8988T (cell line): ENCODE data around the gene RPL15.

Experiments used
- DNase-seq: peaks from one replicate; pipeline ENCODE4 v3.0.0; 2011

RPL15 gene

DNA sequence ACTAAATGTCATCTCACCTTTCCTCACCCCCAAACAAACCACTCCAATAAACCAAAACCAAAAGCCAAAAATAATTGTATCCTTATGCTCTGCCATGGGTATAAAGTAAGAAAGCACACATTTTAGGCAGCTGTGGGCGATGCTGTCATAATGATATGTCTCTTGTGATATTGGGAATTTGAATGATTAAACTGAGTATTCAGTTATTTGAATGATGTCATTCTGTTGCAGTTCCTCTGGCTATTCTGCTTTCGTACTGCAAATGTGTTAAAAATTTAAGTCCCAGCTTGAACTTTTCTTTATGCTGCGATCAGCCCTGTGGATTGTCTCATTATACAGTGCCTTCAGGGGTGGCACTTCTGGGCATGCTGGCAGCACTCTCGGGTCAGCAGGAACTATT is 17.3 kb downstream of the RPL15 start:
- no peak for DNase-seq

DNA sequence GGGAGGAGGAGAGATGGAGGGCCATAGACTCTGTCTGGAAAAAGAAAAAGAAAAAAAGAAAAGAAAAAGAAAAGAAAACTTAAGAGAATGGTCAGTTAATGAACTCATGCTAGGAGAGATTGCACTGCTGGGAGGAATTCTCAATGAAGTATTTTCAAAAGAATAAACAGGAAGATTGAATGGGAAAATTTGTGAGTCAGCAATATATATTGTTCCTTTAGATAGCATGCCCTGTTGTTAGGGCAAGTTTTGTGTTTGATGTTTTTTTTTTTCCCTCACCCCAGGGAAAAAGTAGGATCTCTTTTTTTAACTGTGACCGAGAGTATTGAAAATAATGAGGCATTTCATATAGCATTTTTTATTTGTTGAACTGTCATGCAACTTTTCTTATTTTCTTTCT is 20.4 kb downstream of the RPL15 start:
- DNase-seq = no peak

DNA sequence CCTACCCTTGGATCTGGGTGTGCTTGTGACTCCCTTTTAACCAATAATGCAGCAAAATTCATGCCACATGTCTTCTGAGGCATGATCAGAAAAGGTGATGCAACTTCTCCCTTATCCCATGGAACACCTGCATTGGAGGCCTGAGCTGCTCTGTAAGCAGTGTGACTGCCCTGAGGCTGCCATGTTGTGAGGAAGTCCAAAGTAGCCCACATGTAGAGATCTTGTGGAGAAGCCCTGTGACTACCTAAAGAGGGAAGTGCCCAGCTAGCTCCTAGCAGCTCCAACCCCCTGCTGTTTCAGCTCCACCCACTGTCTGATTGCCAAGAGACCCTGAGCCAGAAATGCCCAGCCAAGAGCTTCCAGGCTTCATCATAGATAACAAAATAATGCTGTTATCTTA is 21.8 kb downstream of the RPL15 start:
- DNase-seq = no peak

DNA sequence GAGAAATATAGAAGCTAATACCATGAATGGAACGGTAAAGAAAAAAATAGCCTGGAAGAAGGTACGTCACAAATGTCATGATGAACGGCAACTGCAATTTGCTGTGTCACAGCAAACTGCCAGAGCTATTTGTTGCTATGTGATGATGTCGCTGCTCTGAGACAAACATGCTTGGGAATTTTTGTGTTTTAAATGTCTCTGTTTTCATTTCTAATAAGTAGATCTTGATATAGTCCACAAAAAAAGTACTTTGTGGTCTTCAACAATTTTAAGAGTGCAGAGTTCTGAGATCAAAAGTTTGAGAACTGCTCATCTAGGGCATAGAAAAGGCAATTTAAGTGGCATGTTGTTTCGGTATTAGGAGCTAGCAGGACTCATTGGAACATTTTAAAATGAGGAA is 23.8 kb downstream of the RPL15 start:
- no peak for DNase-seq

DNA sequence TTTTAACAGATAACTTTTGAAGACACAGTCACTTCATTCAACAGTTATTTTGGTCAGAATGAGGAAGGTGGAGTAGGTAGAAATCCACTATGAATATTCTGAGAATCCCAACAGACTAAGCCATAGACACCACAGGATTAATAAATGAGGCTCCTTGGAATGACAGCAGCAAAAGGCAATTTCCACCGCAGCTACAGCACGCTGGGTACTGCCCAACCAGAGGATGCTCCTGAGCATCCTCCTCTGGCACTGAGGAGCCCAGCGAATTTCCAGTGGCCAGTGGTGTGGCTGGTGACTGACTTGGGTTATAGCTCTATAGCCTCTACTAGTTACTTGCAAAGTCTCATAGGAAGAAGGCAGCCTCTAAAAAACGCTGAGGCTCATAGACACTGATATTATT is 24.5 kb downstream of the RPL15 start:
- DNase-seq = no peak

DNA sequence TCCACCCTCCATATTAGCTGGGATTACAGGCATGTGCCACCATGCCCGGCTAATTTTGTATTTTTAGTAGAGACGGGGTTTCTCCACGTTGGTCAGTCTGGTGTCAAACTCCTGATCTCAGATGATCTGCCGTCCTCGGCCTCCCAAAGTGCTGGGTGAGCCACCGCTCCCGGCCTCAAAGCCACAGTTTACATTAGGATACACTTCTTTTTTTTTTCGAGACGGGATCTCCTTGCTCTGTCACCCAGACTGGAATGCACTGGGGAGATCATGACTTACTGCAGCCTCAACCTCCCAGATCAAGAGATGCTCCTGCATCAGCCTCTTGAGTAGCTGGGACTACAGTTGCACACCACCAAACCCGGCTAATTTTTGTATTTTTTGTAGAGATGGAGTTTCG is 25.6 kb downstream of the RPL15 start:
- DNase-seq = no peak

DNA sequence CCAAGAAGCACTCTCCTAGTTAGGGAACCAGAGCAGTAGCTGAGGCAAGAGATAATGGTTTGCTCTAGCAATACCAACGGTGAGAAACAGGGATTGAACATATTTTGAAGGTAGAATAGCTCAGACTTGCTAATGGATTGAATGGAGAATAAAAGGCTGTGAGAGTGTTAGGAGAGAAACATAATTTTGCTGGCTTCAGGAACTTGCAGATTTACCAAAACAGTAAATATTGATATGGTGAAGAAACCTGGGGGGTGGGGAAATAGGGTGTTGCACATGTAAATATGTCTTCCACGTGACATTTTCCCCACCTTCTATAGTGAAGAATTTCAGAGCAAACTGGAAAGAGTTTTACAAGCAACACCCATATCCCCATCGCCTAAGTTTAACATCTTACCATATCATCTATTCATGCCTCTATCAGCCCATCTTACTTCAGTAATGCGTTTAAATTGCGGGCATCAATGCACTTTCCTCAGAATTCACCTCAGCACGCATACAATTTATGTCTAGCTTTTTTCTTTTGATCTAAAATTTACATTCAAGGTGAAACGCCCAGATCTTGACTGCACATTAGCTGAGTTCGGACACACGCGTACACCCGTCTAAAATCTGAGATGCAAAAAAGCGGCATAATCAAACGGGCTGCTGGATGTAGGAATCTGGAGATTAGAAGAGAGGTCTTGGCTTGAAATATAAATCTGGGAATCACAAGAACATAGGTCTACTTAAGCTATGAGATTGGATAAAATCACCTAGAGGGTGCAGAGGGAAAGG is 27.3 kb downstream of the RPL15 start:
- no peak for DNase-seq

DNA sequence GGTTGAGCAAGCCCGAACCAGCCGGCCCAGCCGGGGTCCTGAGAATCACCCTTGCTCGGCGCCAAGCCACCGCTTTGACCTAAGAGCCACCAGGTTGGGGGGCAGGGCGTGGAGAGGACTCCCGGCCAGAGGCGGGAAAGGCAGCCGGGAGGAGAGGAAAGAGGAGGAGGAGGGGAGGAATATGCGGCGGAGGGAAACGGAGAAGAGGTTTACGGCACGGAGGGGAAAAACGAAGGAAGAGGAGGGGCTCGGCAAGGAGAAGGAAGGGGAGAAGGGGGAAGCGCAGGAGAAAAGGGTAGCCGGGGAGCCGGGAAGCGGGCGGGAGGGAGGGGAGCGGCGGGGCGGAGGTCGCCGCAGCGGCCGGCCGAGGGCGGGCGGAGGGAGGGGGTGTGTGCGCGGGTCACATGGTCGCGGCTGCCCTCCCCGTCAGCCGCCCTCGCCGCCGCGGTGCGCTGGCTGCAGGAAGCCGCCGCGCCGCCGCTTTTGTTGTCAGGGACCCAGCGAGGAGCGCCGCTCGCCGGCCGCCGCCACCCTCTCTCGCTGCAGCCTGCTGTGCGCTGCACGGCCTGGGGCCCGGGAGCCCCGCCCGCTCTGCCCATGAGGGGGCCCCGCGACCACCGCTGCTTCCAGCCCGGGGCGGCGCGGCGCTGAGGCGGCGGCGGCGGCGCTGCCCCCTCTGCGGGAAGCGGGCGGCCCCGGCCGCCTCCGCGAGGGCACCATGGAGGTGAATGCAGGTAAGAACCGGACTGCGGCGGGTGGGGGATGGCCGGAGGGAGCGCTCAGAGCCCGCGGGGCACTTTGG is 28.1 kb downstream of the RPL15 start, which contains the start of gene NR1D2:
TSS of gene NR1D2 (plus strand) at position 426 of the 802 bp plus-strand sequence. CDS start at position 719, 293 bp downstream.
- peak; percentile 74 for DNase-seq

DNA sequence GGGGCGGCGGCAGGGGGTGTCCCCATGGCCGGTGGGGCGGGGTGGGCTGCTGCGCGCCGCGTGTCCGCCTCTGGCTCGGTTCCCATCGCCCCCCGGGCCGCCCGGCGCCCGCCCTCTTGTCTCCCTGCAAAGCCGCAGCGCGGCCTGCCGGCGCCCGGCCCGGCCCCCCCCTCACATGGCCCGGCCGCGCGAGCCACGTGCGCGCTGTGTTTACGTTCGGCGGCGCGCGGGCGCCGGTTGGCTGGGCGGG is 28.7 kb downstream of the RPL15 start:
- no peak for DNase-seq

DNA sequence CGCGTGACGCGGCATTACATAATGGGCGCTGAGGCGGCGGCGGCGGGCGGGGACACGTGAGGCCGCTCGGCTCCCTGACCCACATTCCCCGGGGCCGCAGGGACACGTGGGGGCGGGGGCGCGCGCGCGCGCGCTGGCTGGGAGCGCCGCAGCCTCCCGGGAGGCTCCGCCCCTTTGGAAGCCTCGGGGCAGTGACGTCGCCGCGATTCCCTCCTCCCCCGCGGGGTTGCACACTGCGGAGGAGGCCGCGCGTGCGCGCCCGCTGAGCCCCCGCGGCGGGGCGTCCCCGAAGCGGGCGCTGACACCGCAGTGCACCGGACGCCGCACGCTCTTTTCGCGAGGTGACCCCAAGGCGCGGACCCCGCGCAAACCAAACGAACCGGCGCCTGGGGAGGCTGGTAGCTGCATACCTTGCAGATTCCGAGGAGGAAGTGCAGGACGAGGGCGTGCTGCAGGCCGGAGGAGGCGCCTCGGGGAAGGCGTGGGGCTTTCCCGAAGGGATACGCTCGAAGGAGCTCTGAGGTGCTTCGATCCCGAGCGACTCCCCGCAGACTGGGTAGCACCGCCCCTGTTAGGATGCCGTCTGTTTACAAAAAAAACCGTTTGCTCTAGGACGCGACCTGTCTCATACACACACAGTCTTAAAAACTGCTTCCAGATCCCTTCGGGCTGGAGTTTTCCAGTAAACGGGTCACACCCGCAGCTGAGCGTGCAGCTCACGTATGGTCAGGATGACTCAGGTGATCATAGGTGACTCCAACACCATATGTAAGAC is 29.2 kb downstream of the RPL15 start:
- DNase-seq = peak; percentile 96

DNA sequence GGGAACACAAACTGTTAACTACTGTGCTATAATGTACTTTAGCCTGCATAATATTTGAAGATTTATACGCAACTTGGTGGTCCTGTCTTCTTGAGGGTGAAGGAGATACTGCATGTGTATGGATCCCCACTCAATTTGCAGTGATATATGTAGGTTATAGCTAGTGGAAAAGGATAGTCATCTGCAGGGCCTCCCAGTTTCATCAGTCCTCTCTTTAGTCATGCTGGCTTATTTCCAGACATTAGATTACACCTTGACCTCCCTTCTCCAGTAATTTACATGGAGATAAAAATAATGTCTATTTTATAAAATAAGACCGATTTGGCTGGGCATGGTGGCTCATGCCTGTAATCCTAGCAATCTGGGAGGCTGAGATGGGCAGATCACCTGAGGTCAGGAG is 31.8 kb downstream of the RPL15 start:
- no peak for DNase-seq

DNA sequence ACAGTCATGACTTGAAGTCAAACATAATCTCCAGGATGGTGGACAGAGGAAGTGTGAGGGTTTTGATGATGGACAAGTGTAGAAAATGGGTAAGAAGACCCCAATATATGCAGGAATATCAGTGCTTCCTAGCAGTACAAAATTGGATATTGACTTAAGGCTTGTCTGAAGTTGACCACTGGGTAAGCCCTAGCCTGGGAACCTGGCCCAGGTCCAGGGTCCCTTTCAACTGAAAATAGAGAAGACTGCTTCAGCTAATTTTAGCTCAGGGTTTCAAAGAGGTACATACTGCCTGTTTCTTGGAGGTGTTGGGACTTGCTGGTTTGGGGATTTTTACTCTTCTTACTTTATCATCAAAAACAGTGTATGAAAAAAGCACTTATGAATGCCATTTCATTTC is 32.9 kb downstream of the RPL15 start:
- DNase-seq = no peak

DNA sequence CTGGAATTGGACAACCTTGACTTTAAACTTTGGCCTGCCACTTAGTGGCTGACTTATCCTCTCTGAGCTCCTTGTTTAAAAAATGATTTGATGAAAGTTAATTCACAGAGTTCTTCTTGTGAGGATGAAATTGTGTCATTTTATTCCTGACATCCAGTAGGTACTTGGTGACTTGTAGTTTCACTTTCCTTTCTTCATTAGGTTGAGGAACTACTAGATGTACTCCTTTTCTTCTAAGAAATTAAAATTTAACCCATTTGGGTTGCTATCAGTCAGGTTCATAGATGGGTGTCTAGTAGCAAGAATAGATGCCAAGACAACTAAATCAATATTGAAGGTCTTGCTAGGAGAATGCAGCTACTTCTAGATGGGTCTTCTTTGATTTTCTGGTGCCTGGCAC is 33.4 kb downstream of the RPL15 start:
- DNase-seq = no peak

DNA sequence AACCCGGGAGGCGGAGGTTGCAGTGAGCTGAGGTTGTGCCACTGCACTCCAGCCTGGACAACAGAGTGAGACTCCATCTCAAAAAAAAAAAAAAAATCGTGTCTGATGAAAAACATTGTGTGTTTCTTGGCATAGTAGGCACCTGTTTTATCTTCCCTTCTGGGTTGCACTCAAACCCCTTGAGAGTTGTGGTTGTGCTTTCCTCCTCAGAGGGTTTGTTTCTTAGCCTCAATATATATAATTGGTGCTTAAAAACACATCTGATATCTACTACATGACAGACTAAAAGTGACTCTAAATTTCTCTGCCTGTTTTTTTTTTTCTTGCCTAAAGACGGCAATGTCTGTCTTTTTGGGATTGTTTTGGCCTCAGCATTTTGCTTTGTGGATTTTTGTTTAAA is 35.7 kb downstream of the RPL15 start:
- DNase-seq = no peak

DNA sequence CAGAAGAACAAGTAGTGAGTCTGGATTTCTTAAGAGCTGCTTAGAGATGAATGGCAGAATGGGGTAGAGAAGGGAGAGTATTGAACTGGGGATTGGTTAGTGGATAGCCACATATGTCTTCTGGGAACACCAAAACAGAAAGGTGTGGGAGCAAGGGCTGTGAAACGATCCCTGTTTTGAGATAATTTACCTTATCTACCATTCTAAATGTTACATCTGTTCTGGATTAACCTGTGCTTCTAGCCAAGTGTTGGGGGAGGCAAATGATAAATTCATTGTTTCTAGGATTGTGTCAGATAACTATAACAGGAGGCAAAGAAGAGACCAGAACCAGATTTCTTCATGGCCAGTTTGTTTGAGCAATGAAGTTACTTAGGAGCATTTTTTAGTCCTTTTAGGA is 36.6 kb downstream of the RPL15 start:
- DNase-seq = no peak

DNA sequence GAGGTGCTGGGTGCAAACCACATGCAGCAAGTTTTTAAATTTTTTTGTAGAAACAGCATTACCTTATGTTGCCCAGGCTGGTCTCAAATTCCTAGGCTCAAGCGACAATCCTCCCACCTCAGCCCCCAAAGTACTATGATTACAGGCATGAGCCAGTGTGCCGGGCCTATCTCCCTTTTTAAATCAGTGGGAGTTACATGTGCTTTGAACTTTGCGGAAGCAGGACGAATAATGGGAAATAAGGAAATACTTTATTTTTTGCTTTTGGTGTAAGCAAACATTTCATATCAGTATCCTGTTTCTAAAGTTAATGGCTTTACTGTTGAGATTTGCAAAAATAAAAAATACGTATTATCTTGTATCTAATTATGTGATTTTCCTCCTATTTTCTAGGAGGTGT is 37.2 kb downstream of the RPL15 start:
- no peak for DNase-seq

DNA sequence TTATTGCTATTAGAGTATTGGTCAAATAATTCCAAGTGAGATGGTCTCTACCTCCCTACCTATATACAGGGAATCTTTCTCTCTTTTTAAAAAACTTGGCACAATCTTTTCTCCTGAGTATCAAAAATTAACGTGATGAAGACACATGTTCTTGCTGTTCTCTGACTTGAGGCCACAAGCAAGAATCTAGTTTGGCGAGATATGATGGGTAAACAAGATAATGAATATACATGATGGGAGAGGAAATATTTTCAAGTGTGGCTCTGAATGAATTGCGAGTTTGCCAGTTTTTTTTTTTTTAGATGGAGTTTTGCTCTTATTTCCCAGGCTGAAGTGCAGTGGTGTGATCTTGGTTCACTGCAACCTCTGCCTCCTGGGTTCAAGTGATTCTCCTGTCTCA is 39.8 kb downstream of the RPL15 start:
- no peak for DNase-seq

DNA sequence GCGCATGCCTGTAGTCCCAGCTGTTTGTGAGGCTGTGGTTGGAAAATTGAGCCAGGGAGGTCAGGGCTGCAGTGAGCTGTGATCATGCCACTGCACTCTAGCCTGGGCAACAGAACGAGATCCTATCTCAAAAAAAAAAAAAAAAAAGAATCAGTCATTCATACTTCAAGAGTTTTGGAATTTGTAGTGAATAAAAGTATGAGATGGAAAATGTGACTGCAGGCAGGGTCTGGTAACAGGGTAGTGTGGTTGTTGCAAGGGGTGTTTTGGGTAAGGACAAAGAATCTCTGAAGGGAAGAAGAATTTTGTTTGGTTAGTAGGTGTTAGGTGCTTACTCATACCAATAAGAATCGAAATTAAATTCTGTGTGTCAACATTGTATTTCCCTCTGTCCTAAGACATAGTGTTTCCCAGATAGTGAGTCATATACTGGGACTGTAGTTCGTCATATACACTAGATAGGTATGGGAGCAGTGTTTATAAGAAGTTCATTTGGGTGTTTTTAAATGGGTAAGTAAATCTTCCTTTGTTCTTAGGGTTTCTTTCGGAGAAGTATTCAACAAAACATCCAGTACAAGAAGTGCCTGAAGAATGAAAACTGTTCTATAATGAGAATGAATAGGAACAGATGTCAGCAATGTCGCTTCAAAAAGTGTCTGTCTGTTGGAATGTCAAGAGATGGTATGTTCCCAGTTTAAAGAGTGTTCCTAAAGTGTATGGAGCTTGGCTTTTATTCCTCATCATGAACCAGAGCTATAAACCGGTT is 42.4 kb downstream of the RPL15 start:
- DNase-seq = no peak

DNA sequence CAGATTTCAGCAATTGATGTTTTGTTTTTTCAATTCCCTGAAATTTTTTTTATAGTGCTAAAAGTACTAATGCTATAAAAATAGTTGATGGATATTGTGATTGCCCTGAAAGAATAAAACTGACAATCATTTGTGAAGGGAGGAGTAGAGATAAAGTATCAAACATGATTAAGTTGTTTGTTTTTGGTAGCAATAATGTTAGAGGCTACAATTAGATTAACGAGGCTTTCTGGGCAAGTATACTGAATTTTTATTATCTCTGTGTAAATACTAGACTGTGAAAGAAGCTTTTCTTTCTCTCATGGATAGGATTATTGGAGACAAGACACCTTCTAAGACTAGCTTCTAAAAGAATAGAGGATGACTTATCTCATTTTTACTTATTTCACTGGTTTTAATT is 43.7 kb downstream of the RPL15 start:
- DNase-seq = no peak

DNA sequence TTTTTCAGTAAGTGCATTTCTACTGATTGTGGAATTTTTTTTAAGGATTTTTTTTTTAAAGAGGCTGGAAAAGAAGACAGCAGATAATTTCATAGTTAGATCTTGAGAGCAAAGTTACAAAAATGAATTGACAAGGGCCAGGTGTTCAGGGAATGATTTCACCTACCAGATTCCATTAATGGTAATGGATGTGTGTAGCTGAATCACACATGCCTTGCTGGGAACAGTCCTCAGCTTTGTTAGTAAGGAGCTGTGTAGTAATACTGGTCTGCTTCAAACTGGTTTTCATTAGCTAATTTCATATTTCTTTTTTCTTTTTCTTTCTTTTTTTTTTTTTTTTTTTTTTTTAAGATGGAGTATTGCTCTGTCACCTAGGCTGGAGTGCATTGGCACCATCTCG is 44.1 kb downstream of the RPL15 start:
- no peak for DNase-seq

DNA sequence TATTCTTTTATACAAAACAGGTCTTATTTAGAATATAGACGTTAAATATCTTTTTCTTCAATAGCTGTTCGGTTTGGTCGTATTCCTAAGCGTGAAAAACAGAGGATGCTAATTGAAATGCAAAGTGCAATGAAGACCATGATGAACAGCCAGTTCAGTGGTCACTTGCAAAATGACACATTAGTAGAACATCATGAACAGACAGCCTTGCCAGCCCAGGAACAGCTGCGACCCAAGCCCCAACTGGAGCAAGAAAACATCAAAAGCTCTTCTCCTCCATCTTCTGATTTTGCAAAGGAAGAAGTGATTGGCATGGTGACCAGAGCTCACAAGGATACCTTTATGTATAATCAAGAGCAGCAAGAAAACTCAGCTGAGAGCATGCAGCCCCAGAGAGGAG is 45.0 kb downstream of the RPL15 start:
- no peak for DNase-seq

DNA sequence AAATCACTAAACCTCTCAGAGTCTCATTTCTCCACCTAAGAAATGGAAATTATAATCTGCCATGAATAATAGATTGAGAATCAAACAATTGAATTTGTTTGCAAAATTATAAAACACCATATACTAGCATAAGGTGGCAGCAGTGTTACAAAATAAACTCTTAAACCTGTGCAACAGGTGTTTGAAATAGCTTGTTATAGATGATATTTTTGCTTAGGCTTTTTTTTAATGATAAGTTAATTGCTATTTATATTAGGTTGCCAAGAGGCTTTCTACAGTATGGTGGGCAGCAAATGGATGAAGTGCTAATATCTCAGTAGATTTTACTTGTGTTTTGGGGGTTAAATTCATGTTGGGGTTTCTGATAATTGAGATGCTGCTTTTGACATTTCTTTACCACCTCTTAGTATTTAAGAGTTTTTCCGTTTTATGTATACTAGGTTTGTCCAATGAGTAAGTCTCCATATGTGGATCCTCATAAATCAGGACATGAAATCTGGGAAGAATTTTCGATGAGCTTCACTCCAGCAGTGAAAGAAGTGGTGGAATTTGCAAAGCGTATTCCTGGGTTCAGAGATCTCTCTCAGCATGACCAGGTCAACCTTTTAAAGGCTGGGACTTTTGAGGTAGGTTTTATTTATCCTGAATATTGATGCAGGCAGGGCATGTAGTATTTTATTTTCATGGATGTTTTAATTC is 47.8 kb downstream of the RPL15 start:
- no peak for DNase-seq

DNA sequence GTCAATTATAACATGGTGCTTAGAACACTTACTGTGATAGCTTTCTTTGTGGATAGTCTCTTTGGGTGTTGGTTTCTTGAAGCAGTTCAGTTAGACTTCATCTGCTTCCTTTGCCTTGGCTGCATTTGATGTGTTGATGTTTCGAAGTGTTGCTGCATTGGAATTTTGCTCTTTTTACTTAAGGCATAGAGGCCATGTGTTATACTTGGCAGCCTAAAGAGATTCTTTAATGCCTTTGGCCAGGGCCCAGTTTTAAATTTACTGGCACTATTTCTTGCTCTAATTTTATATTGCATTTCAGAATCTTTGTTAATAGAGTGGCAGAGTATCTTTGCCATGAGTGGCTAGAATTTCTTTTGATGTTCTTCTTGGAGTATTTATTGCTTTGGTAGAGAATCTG is 49.4 kb downstream of the RPL15 start:
- DNase-seq = no peak
